Occipital lobe (tissue), 2 donors: Measurements from ENCODE around the gene TXLNG. TPM values are rescaled to one million over a fixed set of nuclear protein-coding genes. Genes with fewer than 3 reads are reported as not detected.

Source experiments
- DNase-seq: peaks from one replicate; lab custom pipeline; 2025; lab: John Stamatoyannopoulos, UW
- total RNA-seq: library from RNA; depleted of rRNA; stranded (reverse); fragments of >200 nt; gene quantifications from one replicate; pipeline ENCODE4 v1.2.3, GENCODE V29; 2014

TXLNG gene
- total RNA-seq, 1 donor from 2014 or later: 13.1 TPM

GRCh38 chrX:16785247-16786138, 773 bp upstream of the TXLNG start:
- no peak for DNase-seq

GRCh38 chrX:16786791-16787735, 797 bp downstream of the TXLNG start:
- no peak for DNase-seq

GRCh38 chrX:16788477-16788876, 2.2 kb downstream of the TXLNG start:
- no peak for DNase-seq

GRCh38 chrX:16796298-16796697, 10.0 kb downstream of the TXLNG start:
- DNase-seq: no peak

- no peak for DNase-seq
Measured at GRCh38 chrX:16797358-16797757, 11.1 kb downstream of the TXLNG start.

- no peak for DNase-seq
Measured at GRCh38 chrX:16797841-16798240, 11.6 kb downstream of the TXLNG start.

GRCh38 chrX:16804923-16805464, 18.7 kb downstream of the TXLNG start:
- DNase-seq: no peak

GRCh38 chrX:16807548-16807947, 21.3 kb downstream of the TXLNG start:
- no peak for DNase-seq

- DNase-seq: no peak
Measured at GRCh38 chrX:16807976-16808542, 21.8 kb downstream of the TXLNG start.

- no peak for DNase-seq
Measured at GRCh38 chrX:16814597-16814996, 28.3 kb downstream of the TXLNG start.

GRCh38 chrX:16819634-16820033, 33.4 kb downstream of the TXLNG start:
- no peak for DNase-seq

- no peak for DNase-seq
Measured at GRCh38 chrX:16822723-16823122, 36.5 kb downstream of the TXLNG start.

GRCh38 chrX:16825264-16826035, 39.2 kb downstream of the TXLNG start:
- DNase-seq: no peak

GRCh38 chrX:16826207-16826606, 39.9 kb downstream of the TXLNG start:
- DNase-seq: no peak

- DNase-seq: no peak
Measured at GRCh38 chrX:16827225-16827624, 41.0 kb downstream of the TXLNG start.

- no peak for DNase-seq
Measured at GRCh38 chrX:16828124-16828908, 42.0 kb downstream of the TXLNG start.

GRCh38 chrX:16832301-16832700, 46.0 kb downstream of the TXLNG start:
- DNase-seq: no peak

- DNase-seq: no peak
Measured at GRCh38 chrX:16834806-16835205, 48.5 kb downstream of the TXLNG start.

- no peak for DNase-seq
Measured at GRCh38 chrX:16836371-16836770, 50.1 kb downstream of the TXLNG start.
